Measurements from ENCODE around the gene FGD3. TPM values are rescaled to one million over a fixed set of nuclear protein-coding genes. Genes with fewer than 3 reads are reported as not detected.

FGD3 gene
- polyA plus RNA-seq, 3 donors from 2014 or later, result 46.9 to 137 (median 57.0) TPM

DNA sequence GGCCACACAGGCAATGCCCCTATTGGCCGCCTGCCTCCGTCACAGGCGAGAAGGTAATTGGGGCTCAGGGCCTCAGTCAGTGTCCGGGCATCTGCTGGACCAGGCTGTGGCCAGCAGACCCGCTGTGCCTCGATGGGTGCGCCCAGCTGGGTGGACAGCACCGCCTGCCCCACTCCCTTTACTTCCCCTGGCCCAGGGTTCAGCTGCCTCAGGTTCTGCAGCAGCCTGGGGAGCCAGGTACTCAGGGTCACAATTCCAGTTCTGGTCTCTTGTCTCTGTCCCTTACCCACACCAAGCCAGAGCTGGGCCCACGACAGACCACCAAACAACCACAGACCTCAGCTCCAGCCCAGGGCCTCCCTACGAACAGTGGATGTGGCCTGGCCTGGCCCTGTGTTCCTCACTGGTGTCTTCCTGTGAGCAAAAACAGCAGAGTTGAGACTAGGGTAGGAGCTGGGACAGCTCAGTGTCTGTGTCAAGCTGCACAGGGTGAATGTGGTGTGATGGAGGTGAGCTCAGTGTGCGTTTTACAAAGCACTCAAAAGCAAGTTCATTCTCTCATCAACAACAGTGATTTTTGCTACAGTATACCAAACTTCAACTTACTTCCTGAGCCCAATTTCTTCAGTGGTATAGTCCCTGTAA lies 77.8 kb downstream of the FGD3 start:
- Mint-ChIP-seq H3K9me3 (no peaks in the 10 kb centered on the region), H3K27me3 (ENCODE audit: low read depth in 3 of 3) (peaks cover 0 to 18% (median 0%) of the 10 kb centered on the region in 3 donors), H3K36me3 (peaks cover 5 to 20% (median 17%) of the 10 kb centered on the region in 3 donors), H3K27ac (peak overlapping the region; percentile 53 to 91 (median 79)), H3K4me3 (peak overlapping the region in 2 of 5 donors; percentile 18 to 44), H3K4me1 (peaks cover 52 to 60% of the 10 kb centered on the region in 2 donors)
- peak in 1 of 3 donors; percentile 28 for DNase-seq

DNA sequence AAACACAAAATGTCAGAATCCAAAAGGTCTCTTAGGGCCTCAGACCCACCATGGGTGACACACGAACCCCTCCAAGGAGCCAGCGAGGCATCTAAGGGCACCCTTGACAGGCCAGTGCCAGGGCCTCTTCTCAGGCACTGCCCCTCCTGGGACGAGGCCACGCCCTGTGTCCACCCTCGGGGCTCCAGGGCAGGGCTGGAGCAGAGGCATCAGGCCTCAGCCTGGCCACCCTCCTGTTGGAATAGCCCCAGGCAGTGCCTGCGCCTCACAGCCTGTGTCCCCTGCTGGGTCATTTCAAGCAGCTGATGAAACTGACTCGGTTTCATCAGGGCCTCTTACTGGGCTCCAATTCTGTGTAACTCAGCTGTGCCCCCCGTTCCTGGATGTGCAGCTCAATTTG lies 78.4 kb downstream of the FGD3 start:
- H3K27me3 Mint-ChIP-seq (ENCODE audit: low read depth in 3 of 3), result peaks cover 0 to 22% (median 0%) of the 10 kb centered on the region in 3 donors
- H3K4me1 Mint-ChIP-seq, result peaks cover 53 to 61% of the 10 kb centered on the region in 2 donors
- no peak overlapping the region for H3K4me3 Mint-ChIP-seq
- H3K27ac Mint-ChIP-seq, result peak overlapping the region; percentile 53 to 91 (median 79)
- peaks cover 8 to 23% (median 20%) of the 10 kb centered on the region in 3 donors for H3K36me3 Mint-ChIP-seq
- no peaks in the 10 kb centered on the region for H3K9me3 Mint-ChIP-seq
- DNase-seq, result no peak

DNA sequence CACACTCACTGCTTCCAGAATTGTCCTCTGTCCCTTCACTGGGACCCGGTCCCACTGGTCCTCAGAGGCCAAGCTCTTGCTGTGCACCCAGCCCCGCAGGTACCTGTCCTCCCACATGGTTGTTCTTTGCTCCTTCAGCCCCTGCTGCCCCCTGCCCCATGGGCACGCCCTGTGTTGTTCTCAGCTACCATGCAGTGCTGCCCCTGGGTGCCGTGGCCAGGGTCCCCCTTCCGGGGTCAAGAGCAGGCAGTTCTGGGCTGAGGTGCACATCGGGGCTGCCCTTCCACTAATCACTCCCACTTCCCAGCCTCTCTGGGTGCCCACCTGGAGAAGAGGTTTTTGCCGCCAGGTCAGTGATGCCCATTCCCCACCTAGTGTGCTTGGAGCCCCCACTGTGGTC lies 79.3 kb downstream of the FGD3 start:
- Mint-ChIP-seq H3K36me3 (peaks cover 13 to 32% (median 23%) of the 10 kb centered on the region in 3 donors), H3K27me3 (ENCODE audit: low read depth in 3 of 3) (peaks cover 0 to 23% (median 2%) of the 10 kb centered on the region in 3 donors), H3K27ac (peak overlapping the region in 5 of 6 donors; percentile 42 to 93 (median 88)), H3K4me3 (no peak overlapping the region), H3K9me3 (no peaks in the 10 kb centered on the region), H3K4me1 (peaks cover 57 to 61% of the 10 kb centered on the region in 2 donors)
- no peak for DNase-seq

DNA sequence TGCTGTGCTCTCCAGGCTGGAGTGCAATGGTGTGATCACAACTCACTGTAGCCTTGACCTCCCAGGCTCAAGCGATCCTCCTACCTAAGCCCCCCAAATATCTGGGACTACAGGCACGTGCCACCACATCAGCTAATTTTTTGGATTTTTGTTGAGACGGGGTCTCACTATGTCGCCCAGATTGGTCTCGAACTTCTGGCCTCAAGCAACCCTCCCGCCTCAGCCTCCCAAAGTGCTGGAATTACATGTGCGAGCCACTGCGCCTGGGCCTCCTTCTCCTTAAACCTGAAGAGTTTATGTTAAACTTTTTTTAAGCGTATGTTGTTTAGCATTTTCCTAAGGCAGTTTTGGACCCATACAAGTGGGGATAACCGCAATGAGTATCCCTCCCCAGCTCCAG lies 80.4 kb downstream of the FGD3 start:
- H3K27me3 Mint-ChIP-seq (ENCODE audit: low read depth in 3 of 3), result peaks cover 0 to 28% (median 2%) of the 10 kb centered on the region in 3 donors
- H3K9me3 Mint-ChIP-seq, result no peaks in the 10 kb centered on the region
- H3K36me3 Mint-ChIP-seq, result peaks cover 16 to 34% (median 20%) of the 10 kb centered on the region in 3 donors
- peak overlapping the region; percentile 60 to 87 (median 81) for H3K4me3 Mint-ChIP-seq
- H3K27ac Mint-ChIP-seq, result peak overlapping the region; percentile 83 to 95 (median 90)
- DNase-seq, result no peak
- peaks cover 57 to 61% of the 10 kb centered on the region in 2 donors for H3K4me1 Mint-ChIP-seq

DNA sequence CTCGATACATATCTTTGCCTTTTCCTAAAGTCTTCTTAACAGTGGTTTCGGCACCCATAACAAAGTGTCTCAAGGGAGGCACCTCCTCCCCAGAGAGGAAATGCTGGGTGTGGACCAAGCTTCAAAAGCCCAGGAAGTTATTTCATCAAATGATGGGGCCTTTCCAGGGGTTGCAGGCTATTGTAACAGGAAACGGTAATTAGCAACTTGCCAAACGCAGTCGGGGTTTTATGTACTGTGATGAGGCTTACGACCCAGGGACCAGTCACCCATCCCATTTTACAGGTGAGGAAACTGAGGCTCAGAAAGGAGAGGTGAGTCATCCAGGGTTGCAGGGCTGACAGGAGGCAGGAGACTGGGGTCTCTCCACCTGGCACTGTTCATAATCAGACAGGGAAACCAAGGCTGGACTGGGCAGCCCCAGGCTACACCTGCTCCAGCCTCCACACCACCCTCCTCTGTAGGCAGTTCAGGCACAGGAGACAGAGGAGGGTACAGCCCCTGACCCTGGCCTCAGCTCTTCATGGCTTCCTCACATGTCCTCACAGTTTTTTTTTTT lies 81.2 kb downstream of the FGD3 start:
- H3K4me3 Mint-ChIP-seq, result peak overlapping the region; percentile 60 to 87 (median 81)
- peak; percentile 68 to 74 (median 70) for DNase-seq
- H3K4me1 Mint-ChIP-seq, result peaks cover 57 to 59% of the 10 kb centered on the region in 2 donors
- H3K36me3 Mint-ChIP-seq, result peaks cover 18 to 34% (median 20%) of the 10 kb centered on the region in 3 donors
- H3K27ac Mint-ChIP-seq, result peak overlapping the region; percentile 83 to 95 (median 90)
- peaks cover 0 to 32% (median 2%) of the 10 kb centered on the region in 3 donors for H3K27me3 Mint-ChIP-seq (ENCODE audit: low read depth in 3 of 3)
- H3K9me3 Mint-ChIP-seq, result no peaks in the 10 kb centered on the region

DNA sequence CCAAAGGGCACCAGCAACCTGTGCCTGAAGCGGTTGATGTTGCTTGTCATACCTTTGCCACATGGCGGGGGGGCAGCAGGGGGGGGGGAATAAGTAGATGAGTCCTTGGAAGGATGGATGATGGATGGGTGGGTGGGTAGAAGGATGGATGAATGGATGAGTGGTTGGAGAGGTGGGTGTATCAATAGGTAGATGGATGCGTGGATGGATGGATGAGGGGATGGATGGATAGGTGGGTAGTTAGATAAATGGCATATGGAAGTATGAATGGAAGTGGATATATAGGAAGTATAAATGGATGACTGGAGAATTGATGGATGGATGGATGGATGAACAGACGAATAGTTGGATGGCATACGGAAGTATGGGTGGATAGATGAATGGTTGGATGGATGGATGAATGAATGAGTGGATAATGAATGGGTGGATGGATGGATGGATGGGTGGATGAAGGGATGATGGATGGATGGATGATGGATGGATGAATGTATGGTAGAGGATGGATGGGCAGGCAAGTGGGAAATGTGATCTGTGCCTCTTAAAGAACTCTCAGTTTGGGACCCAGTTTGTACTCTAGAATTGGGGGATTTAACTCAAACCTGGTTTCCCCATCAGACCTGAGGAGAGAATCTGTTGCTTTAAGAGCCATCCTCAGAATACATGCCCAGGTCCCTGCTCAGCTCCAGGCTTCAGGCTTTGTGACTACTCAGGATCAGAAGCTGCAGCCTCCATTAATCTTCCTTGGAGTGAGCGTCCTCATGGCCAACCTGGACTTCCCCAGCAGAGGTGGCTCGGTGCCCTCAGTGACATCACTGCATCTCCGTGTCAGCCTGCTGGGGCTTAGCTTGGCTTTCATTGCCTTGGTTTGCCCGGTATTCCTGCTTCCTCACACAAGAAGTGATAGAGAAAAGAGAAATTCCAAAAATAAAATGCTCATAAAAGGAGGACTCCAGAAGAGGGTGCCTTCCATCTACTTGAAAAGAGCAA lies 83.6 kb downstream of the FGD3 start:
- H3K36me3 Mint-ChIP-seq, result peaks cover 20 to 34% (median 21%) of the 10 kb centered on the region in 3 donors
- H3K27ac Mint-ChIP-seq, result peak overlapping the region in 4 of 6 donors; percentile 12 to 53 (median 42)
- DNase-seq, result no peak
- H3K4me1 Mint-ChIP-seq, result peaks cover 37 to 44% of the 10 kb centered on the region in 2 donors
- no peaks in the 10 kb centered on the region for H3K9me3 Mint-ChIP-seq
- peaks cover 2 to 29% (median 3%) of the 10 kb centered on the region in 3 donors for H3K27me3 Mint-ChIP-seq (ENCODE audit: low read depth in 3 of 3)
- H3K4me3 Mint-ChIP-seq, result no peak overlapping the region

DNA sequence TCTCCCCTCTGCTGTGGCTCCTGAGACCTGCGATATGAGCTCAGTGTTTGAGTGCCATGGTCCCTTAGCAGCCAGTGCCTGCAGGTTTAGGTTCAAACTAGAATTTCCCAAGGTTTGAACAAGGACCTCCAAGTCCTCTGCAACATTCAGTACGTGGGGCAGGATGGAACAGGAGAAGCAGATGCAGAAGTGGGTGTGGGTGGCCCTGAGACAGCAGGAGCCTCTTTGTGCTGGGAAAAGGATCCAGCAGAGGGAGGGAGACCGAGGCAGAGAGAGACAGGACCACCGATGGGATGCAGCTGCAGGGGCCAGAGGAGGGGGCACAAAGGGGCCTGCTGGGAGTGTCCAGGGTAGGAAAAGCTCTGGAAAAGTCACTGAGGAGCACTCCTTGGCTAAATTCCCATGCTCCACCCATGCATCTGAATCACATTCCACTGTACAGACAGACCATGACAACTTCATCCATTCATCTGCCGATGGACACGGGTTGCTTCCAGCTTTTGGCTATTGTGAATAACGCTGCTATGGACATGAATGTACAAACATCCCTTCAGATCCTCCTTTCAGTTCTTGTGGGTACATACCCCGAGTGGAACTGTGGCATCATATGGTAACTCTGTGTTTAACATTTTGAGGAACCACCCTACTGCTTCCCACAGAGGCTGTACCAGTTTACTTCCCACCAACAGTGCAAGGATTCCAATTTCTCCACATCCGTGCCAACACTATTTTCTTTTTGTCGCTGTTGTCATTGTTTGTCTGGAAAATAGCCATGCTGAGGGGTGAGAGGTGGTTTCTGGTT lies 84.5 kb downstream of the FGD3 start:
- H3K27ac Mint-ChIP-seq, result peak overlapping the region in 4 of 6 donors; percentile 48 to 89 (median 54)
- peaks cover 2 to 36% (median 6%) of the 10 kb centered on the region in 3 donors for H3K27me3 Mint-ChIP-seq (ENCODE audit: low read depth in 3 of 3)
- H3K4me1 Mint-ChIP-seq, result peaks cover 37 to 41% of the 10 kb centered on the region in 2 donors
- peaks cover 20 to 34% (median 21%) of the 10 kb centered on the region in 3 donors for H3K36me3 Mint-ChIP-seq
- H3K9me3 Mint-ChIP-seq, result no peaks in the 10 kb centered on the region
- no peak for DNase-seq
- H3K4me3 Mint-ChIP-seq, result no peak overlapping the region

DNA sequence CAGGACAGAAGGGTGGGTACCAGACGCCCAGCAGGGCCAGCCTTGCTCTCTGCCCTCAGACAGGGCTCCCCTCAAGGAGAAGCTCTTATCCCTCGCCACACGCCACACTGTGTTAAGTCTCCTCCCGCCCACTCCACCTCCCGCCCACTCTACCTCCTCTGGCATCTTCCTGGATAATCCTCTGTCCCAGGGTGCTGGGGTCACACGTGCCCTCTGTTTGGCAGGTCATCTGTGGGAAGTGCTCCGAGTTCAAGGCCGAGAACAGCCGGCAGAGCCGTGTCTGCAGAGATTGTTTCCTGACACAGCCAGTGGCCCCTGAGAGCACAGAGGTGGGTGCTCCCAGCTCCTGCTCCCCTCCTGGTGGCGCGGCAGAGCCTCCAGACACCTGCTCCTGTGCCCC lies 85.2 kb downstream of the FGD3 start:
- Mint-ChIP-seq H3K36me3 (peaks cover 20 to 34% (median 21%) of the 10 kb centered on the region in 3 donors), H3K4me3 (peak overlapping the region in 1 of 5 donors; percentile 33), H3K27me3 (ENCODE audit: low read depth in 3 of 3) (peaks cover 2 to 38% (median 6%) of the 10 kb centered on the region in 3 donors), H3K4me1 (peaks cover 31 to 37% of the 10 kb centered on the region in 2 donors), H3K9me3 (no peaks in the 10 kb centered on the region), H3K27ac (peak overlapping the region in 2 of 6 donors; percentile 55 to 89)
- no peak for DNase-seq

DNA sequence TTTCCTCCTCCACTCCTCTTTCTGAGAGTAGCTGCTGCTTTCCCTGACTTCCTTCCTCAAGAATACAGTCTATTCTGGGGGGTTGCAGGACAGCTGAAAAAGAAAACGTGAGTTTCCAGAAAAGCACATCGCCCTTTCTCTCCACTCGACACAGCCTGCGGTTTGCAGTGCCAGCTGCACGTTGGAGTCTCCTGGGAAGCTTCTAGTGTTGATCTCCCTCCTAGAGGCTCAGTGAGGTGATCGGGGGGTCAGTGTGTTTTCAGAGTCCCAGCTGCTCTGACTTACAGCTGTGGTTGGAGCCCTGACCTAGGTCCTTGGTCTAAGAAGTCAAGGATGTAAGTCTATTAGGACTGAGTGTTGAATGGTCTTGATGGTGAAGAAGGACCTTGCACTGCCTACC lies 86.2 kb downstream of the FGD3 start:
- no peak for DNase-seq
- Mint-ChIP-seq H3K9me3 (no peaks in the 10 kb centered on the region), H3K4me1 (peaks cover 21 to 27% of the 10 kb centered on the region in 2 donors), H3K36me3 (peaks cover 15 to 31% (median 16%) of the 10 kb centered on the region in 3 donors), H3K27me3 (ENCODE audit: low read depth in 3 of 3) (peaks cover 5 to 43% (median 10%) of the 10 kb centered on the region in 3 donors), H3K4me3 (no peak overlapping the region), H3K27ac (peak overlapping the region in 1 of 6 donors; percentile 35)

DNA sequence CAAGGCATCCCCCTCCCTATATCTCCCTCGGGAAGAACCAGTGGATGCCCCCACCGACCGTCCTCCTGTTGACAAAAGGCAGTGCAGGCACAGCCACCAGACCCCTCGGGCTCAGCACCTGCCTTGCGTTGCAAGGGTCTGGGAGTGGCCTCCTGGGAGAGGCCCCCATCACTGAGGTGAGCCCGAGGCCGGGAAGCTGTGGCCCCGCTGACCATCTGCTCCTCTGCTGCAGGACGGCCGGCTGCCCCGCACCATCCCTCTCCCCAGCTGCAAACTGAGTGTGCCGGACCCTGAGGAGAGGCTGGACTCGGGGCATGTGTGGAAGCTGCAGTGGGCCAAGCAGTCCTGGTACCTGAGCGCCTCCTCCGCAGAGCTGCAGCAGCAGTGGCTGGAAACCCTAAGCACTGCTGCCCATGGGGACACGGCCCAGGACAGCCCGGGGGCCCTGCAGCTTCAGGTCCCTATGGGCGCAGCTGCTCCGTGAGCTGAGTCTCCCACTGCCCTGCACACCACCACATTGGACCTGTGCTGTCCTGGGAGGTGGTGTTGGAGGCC lies 87.9 kb downstream of the FGD3 start:
- no peak overlapping the region for H3K4me3 Mint-ChIP-seq
- H3K4me1 Mint-ChIP-seq, result peaks cover 10 to 19% of the 10 kb centered on the region in 2 donors
- H3K27me3 Mint-ChIP-seq (ENCODE audit: low read depth in 3 of 3), result peaks cover 9 to 44% (median 21%) of the 10 kb centered on the region in 3 donors
- H3K36me3 Mint-ChIP-seq, result peaks cover 6 to 26% (median 16%) of the 10 kb centered on the region in 3 donors
- H3K27ac Mint-ChIP-seq, result peak overlapping the region in 3 of 6 donors; percentile 37 to 64 (median 40)
- no peak for DNase-seq
- no peaks in the 10 kb centered on the region for H3K9me3 Mint-ChIP-seq

DNA sequence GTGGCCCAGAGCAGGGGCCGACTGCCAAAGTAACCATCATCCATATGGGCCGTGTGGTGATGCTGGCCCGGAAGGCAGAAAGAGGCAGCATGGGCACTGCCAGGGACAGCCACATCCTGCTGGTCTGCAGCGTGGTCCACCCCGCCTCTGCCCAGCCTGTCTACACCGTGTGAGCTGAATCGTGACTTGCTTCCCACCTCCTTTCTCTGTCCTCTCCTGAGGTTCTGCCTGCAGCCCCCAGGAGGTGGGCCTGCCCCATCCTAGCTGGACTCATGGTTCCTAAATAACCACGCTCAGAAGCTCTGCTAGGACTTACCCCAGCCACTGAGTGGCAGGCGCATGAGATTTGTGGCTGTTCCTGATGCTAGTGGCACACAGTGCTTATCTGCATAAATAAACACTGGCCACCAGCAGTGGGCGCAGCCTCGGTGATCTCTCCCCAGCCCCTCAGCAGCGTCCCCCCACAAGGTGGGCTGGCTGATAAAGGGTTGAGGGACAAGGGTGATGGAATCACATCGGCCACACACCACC lies 88.6 kb downstream of the FGD3 start:
- Mint-ChIP-seq H3K4me1 (peaks cover 9 to 16% of the 10 kb centered on the region in 2 donors), H3K27ac (peak overlapping the region in 4 of 6 donors; percentile 17 to 71 (median 52)), H3K27me3 (ENCODE audit: low read depth in 3 of 3) (peaks cover 9 to 39% (median 24%) of the 10 kb centered on the region in 3 donors), H3K36me3 (peaks cover 2 to 23% (median 11%) of the 10 kb centered on the region in 3 donors), H3K4me3 (no peak overlapping the region), H3K9me3 (no peaks in the 10 kb centered on the region)
- DNase-seq, result no peak

DNA sequence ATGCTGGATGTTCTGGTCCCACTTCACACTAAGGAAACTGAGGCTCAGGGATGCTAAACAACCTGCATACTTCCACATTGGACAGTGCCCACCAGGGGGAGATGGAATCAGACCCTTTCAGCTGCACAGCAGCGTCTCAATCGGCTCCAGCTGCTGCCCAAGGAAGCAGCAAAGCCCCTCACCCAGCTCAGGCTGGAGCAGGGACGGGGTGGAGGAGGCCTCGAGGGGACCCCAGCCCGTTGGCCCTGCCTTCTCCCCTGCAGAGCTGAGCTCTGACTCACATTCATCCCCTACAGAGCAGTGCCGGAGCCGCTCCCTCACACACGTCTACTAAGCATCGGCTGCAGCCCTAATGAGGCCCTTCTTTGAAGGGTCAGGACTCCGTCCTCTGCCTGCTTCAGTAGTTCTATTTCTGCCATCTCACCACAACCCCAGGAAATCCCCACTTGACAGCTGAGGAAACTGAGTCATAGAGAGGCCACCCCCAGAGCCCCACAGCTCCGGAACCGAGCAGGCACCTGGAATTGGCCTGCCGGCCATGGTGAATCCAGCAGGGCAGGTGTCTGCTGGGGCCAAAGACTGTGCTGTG lies 89.7 kb downstream of the FGD3 start:
- Mint-ChIP-seq H3K27me3 (ENCODE audit: low read depth in 3 of 3) (peaks cover 13 to 38% (median 35%) of the 10 kb centered on the region in 3 donors), H3K4me3 (no peak overlapping the region), H3K9me3 (no peaks in the 10 kb centered on the region), H3K36me3 (peaks cover 0 to 13% (median 8%) of the 10 kb centered on the region in 3 donors), H3K4me1 (peaks cover 5 to 15% of the 10 kb centered on the region in 2 donors), H3K27ac (peak overlapping the region in 4 of 6 donors; percentile 34 to 72 (median 60))
- DNase-seq, result no peak

Data from immature natural killer cell (primary cell).